Adrenal gland (tissue), 12 donors: ENCODE measurements around the gene FAM98C. TPM values are rescaled to one million over a fixed set of nuclear protein-coding genes. Genes with fewer than 3 reads are reported as not detected.
"Not testable (repeated sequence)": the region's sequence is repeated elsewhere in the genome, so short reads cannot be mapped to it uniquely, and the experiment has no call there.

Experiments
- DNase-seq, 7 donors: peaks; one replicate each; pipeline ENCODE4 v3.0.0-alpha.2; 2019 to 2020
- H3K27ac ChIP-seq, 5 donors: fragments of 200-600 bp; sonication (generic) in 4 of 5; 1 replicate in 3 of 5; 2 replicates in 2 of 5; pipeline versions ENCODE4 v1.5.1 to v1.8.0; 2016 to 2020; ENCODE audit warnings: mild to moderate bottlenecking in 1 of 5
- H3K27me3 ChIP-seq: fragments of 200-600 bp; 2 replicates; pipeline ENCODE4 v1.8.0; 2021
- H3K36me3 ChIP-seq, 2 donors: fragments of 200-600 bp; replicated peaks in 1 of 2; 1 replicate in 1 of 2; 2 replicates in 1 of 2; pipeline versions ENCODE4 v1.5.1 to v1.8.0; 2018 to 2022
- H3K4me1 ChIP-seq, 2 donors: fragments of 200-600 bp; replicated peaks in 1 of 2; 1 replicate in 1 of 2; 2 replicates in 1 of 2; pipeline versions ENCODE4 v1.5.1 to v1.8.0; 2018 to 2021
- H3K4me3 ChIP-seq, 4 donors: fragments of 200-600 bp; sonication (generic) in 3 of 4; one replicate each; pipeline ENCODE4 v1.5.1; 2016 to 2018
- H3K9me3 ChIP-seq, 3 donors: fragments of 200-600 bp; sonication (generic) in 1 of 3; replicated peaks in 1 of 3; 1 replicate in 2 of 3; 2 replicates in 1 of 3; pipeline versions ENCODE4 v1.5.1 to v1.8.0; 2016 to 2021
- CTCF ChIP-seq, 6 experiments: fragments of 450-650 bp in 4 of 6; fragments of 200-600 bp in 2 of 6; sonication (generic) in 1 of 6; IDR thresholded peaks; 1 replicate in 5 of 6; 2 replicates in 1 of 6; pipeline versions ENCODE4 v1.5.1 to v1.8.0; 2016 to 2021; ENCODE audit warnings: antibody characterized with exemption in 6 of 6, mild to moderate bottlenecking in 2 of 6, moderate library complexity in 1 of 6
- POLR2A ChIP-seq, 2 donors: fragments of 450-650 bp; IDR thresholded peaks; one replicate each; pipeline ENCODE4 v1.6.1; 2017; ENCODE audit warnings: antibody characterized with exemption in 2 of 2, mild to moderate bottlenecking in 2 of 2, moderate library complexity in 1 of 2
- WGBS, 4 donors: extraction: QIAGEN DNeasy Blood & Tissue Kit in 2 of 4; methylation state at CpG; one replicate each; pipeline versions ENCODE4 v1.1.5 to v1.1.7; 2013 to 2017; 5-methylcytosine and 5-hydroxymethylcytosine counted together
- intact Hi-C, 2 donors: fragments of 100-400 bp; cut with DNase I; formaldehyde crosslinking; loops; one replicate each; pipeline versions ENCODE4 v1.14.1 to v1.15.0; 2022 to 2023
- polyA plus RNA-seq, 3 donors: library from polyadenylated mRNA; stranded (reverse); fragments of 200-250 nt in 2 of 3; fragments of 350-450 nt in 1 of 3; fragmentation: Illumina TruSeq in 1 of 3; extraction: RNeasy Lipid Tissue Mini Kit (QIAGEN cat#74804) in 1 of 3; gene quantifications; one replicate each; pipeline ENCODE4 v1.2.3, GENCODE V29; 2013 to 2014
- total RNA-seq, 9 donors: library from RNA; depleted of rRNA in 4 of 9; stranded (reverse); fragments of >200 nt in 4 of 9; fragments of 120-200 nt in 1 of 9; fragmentation: NEBNext Ultra II Directional in 1 of 9; extraction: Animal tissue kit (Norgen Biotek cat#: 25700) in 1 of 9; gene quantifications; one replicate each; pipeline versions ENCODE4 v1.1.0 to v1.2.4, GENCODE V29; 2013 to 2023
- donor health status: healthy with polysubstance abuse.
- donor health status: Bipolar disorder and iron deficiency.
- donor health status: DM: yes; HTN: yes; CAD: no.
- donor health status: DM: no; HTN: no; CAD: no.
- donor health status: DM: no; HTN: no; CAD: no.
- donor health status: DM: yes; HTN: yes; CAD: no.

The FAM98C gene
- total and polyA plus RNA-seq, 12 donors: 5.3 to 33.5 (median 17.0) TPM

DNA sequence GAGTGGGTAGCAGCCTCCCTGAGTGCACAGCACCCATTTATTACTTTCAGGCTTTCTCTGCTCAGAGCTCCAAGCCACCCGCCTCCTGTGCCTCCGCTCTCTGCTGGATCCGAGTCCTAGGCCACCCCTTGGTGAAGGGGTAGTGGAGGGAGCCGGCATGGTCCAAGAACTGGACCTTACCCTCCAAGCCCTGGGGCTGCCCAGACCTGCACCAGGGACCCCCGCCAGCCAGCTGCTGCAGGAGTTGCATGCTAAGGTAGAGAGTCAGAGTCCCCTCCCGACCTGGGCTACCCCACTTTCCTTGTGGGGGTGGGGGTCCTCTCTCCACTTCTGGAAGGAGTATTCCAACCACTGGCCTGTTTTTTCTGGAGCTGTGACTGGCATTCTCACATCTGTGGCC lies 2.0 kb downstream of the FAM98C start:
- TF ChIP-seq CTCF (IDR thresholded peaks at IDR 0.05) (no peak), POLR2A (IDR thresholded peaks at IDR 0.05) (no peak)
- H3K27me3 ChIP-seq: no peaks in the 10 kb centered on the region
- H3K4me1 ChIP-seq: peaks cover 0 to 7% of the 10 kb centered on the region in 2 donors
- no peak overlapping the region for H3K4me3 ChIP-seq
- H3K27ac ChIP-seq: no peak overlapping the region
- intact Hi-C loops: loop anchor here (5.0 to 10.0 kb wide), 2 partner anchors 230 to 232 kb away; no protein-coding TSS in a partner anchor
- peaks cover 0 to 17% of the 10 kb centered on the region in 2 donors for H3K36me3 ChIP-seq
- DNase-seq: no peak
- H3K9me3 ChIP-seq: no peaks in the 10 kb centered on the region
- 92 to 97% (median 93%) methylated on average over 6 of the region's 6 CpGs for WGBS, 4 donors

- intact Hi-C loops: loop anchor here in 1 of 2 donors (10.0 kb wide), 1 partner anchor 230 kb away; no protein-coding TSS in a partner anchor
- Histone ChIP-seq H3K9me3 (no peaks in the 10 kb centered on the region), H3K27ac (no peak overlapping the region), H3K36me3 (peaks cover 0 to 17% of the 10 kb centered on the region in 2 donors), H3K27me3 (no peaks in the 10 kb centered on the region), H3K4me1 (peaks cover 0 to 7% of the 10 kb centered on the region in 2 donors), H3K4me3 (no peak overlapping the region)
- WGBS, 4 donors: 91 to 95% (median 94%) methylated on average over 8 of the region's 8 CpGs; no CpG with 5 or more reads in 1 of the 4 donors
- TF ChIP-seq POLR2A (IDR thresholded peaks at IDR 0.05) (no peak), CTCF (IDR thresholded peaks at IDR 0.05) (no peak)
- DNase-seq: no peak
Observed at GRCh38 chr19:38405276-38405675, 2.4 kb downstream of the FAM98C start.

DNA sequence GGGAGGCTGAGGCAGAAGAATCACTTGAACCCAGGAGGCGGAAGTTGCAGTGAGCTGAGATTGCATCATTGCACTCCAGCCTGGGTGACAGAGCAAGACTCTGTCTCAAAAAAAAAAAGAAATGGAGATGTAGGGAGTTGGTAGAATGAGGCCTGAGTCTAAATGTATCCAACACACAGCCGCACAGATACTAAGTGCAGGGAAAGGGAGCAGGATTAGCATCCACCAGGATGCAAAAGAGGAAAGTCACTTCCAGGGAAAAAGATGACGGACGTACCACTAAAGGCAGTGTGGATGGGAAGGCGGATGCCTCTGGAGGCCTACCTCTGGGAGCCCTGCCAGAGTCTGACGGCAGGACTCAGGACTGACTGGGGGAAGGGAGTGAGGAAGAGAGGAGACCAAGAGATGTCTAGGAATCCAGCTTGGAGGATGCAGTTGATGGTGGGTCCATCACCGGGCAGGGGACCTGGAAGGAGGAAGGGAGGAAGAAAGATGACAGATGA lies 6.8 kb downstream of the FAM98C start:
- Histone ChIP-seq H3K27ac (no peak overlapping the region), H3K4me3 (no peak overlapping the region), H3K4me1 (no peaks in the 10 kb centered on the region), H3K36me3 (peaks cover 0 to 17% of the 10 kb centered on the region in 2 donors), H3K27me3 (no peaks in the 10 kb centered on the region), H3K9me3 (no peaks in the 10 kb centered on the region)
- DNase-seq: peak in 2 of 7 donors; percentile 36 to 48
- 46 to 57% (median 55%) methylated on average over 7 of the region's 7 CpGs for WGBS, 4 donors
- no peak for TF ChIP-seq CTCF (IDR thresholded peaks at IDR 0.05)
- TF ChIP-seq POLR2A (IDR thresholded peaks at IDR 0.05): no peak
- intact Hi-C loops: loop anchor here in 1 of 2 donors (10.0 kb wide), 1 partner anchor 225 kb away; no protein-coding TSS in a partner anchor

DNA sequence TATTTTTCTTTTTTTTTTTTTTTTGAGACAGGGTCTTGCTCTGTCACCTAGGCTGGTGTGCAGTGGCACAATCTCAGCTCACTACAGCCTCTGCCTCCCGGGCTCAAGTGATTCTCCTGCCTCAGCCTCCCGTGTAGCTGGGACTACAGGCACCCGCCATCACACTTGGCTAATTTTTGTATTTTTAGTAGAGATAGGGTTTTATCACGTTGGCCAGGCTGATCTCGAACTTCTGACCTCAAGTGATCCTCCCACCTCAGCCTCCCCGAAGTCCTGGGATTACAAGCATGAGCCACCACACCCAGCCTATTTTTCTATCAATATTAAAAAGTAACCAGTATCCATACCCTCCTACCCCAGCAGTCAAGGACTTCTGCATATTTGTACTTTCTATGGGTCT lies 7.5 kb downstream of the FAM98C start:
- H3K9me3 ChIP-seq, DNase-seq, H3K4me3 ChIP-seq, H3K27ac ChIP-seq, H3K36me3 ChIP-seq, H3K27me3 ChIP-seq, H3K4me1 ChIP-seq, intact Hi-C loops: not testable (repeated sequence)
- 74 to 81% (median 78%) methylated on average over 6 of the region's 6 CpGs for WGBS, 4 donors
